Endodermal cell (in vitro differentiated cells): Measurements from ENCODE around the gene PRICKLE2. TPM values are rescaled to one million over a fixed set of nuclear protein-coding genes. Genes with fewer than 3 reads are reported as not detected.

ENCODE experiments used
- DNase-seq: peaks from one replicate; pipeline ENCODE4 v3.0.0-alpha.2; 2017
- H3K27ac ChIP-seq: 2 replicates; pipeline ENCODE4 v1.5.1; 2013; ENCODE audit warnings: mild to moderate bottlenecking, low read depth, low read length, moderate library complexity
- H3K27me3 ChIP-seq: 2 replicates; pipeline ENCODE4 v1.6.1; 2013; ENCODE audit warnings: mild to moderate bottlenecking, low read length, moderate library complexity; ENCODE audit not compliant: insufficient read depth, control insufficient read depth, poor library complexity, severe bottlenecking
- H3K36me3 ChIP-seq: 2 replicates; pipeline ENCODE4 v1.7.0; 2013; ENCODE audit warnings: mild to moderate bottlenecking, low read length, moderate library complexity; ENCODE audit not compliant: control insufficient read depth, insufficient read depth
- H3K4me1 ChIP-seq: one replicate; pipeline ENCODE4 v1.7.0; 2013; ENCODE audit warnings: low read length; ENCODE audit not compliant: control insufficient read depth, insufficient read depth
- H3K4me3 ChIP-seq: 2 replicates; pipeline ENCODE4 v1.5.1; 2013; ENCODE audit warnings: mild to moderate bottlenecking, low read length, moderate library complexity
- H3K9ac ChIP-seq: 2 replicates; pipeline ENCODE4 v1.6.1; 2013; ENCODE audit warnings: mild to moderate bottlenecking, low read length, moderate library complexity; ENCODE audit not compliant: poor library complexity, severe bottlenecking; ENCODE audit errors: extremely low read depth
- H3K9me3 ChIP-seq: 2 replicates; pipeline ENCODE4 v1.6.1; 2013; ENCODE audit warnings: mild to moderate bottlenecking, low read length, moderate library complexity; ENCODE audit not compliant: control insufficient read depth
- H3K27ac Mint-ChIP-seq: 2 replicates; pipeline ENCODE4 v1.8.0; 2020; ENCODE audit warnings: mixed read lengths
- H3K27me3 Mint-ChIP-seq: 2 replicates; pipeline ENCODE4 v1.8.0; 2021; ENCODE audit warnings: mild to moderate bottlenecking, mixed read lengths; ENCODE audit not compliant: insufficient read depth
- H3K36me3 Mint-ChIP-seq: 2 replicates; pipeline ENCODE4 v1.8.0; 2020; ENCODE audit warnings: low read depth, mixed read lengths
- H3K4me1 Mint-ChIP-seq: 2 replicates; pipeline ENCODE4 v1.8.0; 2020; ENCODE audit warnings: mixed read lengths
- H3K4me3 Mint-ChIP-seq: 2 replicates; pipeline ENCODE4 v1.8.0; 2020; ENCODE audit warnings: mild to moderate bottlenecking, moderate library complexity, mixed read lengths
- H3K9me3 Mint-ChIP-seq: 2 replicates; pipeline ENCODE4 v1.8.0; 2020; ENCODE audit warnings: mild to moderate bottlenecking, mixed read lengths
- WGBS, 2 experiments: methylation state at CpG; one replicate each; pipeline versions ENCODE4 v1.1.5 to v1.1.7; 2013; ENCODE audit warnings: missing lambda C conversion rate in 2 of 2, mixed read lengths in 1 of 2; ENCODE audit not compliant: insufficient coverage in 1 of 2, insufficient read length in 1 of 2; 5-methylcytosine and 5-hydroxymethylcytosine counted together
- total RNA-seq, 2 donors: library from RNA; stranded (reverse); fragmentation: NEBNext Ultra II Directional in 1 of 2; extraction: Animal tissue kit (Norgen Biotek cat#: 25700) in 1 of 2; gene quantifications; 2 replicates in 1 of 2; 3 replicates in 1 of 2; pipeline ENCODE4 v1.2.1, GENCODE V29; 2021
- TF ChIP-seq, protein P1 (sequence below): fragments of 200-600 bp; sonication (generic); conservative IDR thresholded peaks from 2 replicates; pipeline ENCODE4 v1.5.0; 2021; ENCODE audit warnings: antibody characterized with exemption, mild to moderate bottlenecking

PRICKLE2 gene
- total RNA-seq, 2 donors from 2014 or later: 8.5 to 10.4 TPM

DNA sequence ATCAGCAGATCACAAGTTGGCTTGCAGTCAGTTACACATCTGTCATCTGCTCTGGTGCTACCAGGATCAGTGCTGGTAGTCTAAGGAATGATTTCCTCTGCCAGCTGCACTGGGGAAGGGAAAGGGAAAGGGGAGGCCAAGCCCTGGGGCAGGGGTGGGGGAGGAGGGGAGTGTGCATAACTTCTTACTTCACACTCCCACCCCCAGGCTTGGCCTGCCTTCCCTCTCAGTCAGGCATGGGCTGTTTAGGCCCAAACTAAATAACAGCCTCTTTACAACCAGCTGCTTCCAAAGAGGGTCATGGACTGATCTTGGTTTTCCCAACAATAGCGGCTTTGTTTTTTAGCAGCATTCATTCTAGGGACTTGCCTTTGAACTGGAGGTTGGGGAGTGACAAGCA, 115.8 kb downstream of the PRICKLE2 start:
- H3K4me1 Mint-ChIP-seq: peaks cover 63% of the 10 kb centered on the region

DNA sequence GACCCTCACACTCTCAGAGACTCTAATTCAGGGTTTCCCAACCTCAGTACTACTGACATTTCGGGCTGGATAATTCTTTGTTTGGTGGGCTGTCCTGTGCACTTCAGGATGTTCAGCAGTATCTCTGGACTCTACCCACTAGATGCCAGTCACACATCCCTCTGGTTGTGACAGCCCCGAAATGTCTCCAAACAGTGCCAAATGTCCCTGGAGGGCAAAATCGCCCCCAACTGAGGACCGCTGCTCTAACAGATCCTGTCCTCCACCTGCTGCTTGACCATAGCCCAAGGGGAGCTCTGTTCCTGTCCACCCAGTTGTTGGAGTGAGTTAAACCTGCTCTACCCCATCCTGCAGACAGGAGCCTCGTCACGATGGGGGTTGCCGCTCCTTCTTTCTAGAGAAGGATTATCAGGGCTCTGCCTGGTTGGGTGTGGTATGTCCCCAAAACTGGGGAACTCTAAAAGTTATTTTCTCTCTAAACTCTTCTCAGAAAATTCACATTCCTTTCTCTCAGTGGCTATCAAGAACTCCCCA, 116.4 kb downstream of the PRICKLE2 start:
- H3K27ac ChIP-seq: peak overlapping the region; percentile 95
- H3K27me3 Mint-ChIP-seq: no peaks in the 10 kb centered on the region
- DNase-seq: no peak
- no peak overlapping the region for H3K9ac ChIP-seq
- peaks cover 34% of the 10 kb centered on the region for H3K4me1 ChIP-seq
- TF ChIP-seq, protein P1, sequence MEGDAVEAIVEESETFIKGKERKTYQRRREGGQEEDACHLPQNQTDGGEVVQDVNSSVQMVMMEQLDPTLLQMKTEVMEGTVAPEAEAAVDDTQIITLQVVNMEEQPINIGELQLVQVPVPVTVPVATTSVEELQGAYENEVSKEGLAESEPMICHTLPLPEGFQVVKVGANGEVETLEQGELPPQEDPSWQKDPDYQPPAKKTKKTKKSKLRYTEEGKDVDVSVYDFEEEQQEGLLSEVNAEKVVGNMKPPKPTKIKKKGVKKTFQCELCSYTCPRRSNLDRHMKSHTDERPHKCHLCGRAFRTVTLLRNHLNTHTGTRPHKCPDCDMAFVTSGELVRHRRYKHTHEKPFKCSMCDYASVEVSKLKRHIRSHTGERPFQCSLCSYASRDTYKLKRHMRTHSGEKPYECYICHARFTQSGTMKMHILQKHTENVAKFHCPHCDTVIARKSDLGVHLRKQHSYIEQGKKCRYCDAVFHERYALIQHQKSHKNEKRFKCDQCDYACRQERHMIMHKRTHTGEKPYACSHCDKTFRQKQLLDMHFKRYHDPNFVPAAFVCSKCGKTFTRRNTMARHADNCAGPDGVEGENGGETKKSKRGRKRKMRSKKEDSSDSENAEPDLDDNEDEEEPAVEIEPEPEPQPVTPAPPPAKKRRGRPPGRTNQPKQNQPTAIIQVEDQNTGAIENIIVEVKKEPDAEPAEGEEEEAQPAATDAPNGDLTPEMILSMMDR: no peak
- no peak overlapping the region for H3K4me3 ChIP-seq
- peaks cover 2% of the 10 kb centered on the region for H3K9me3 ChIP-seq
- 89 to 93% methylated on average over 5 to 7 of the region's 7 CpGs for WGBS, 2 experiments
- H3K9me3 Mint-ChIP-seq: peaks cover 4% of the 10 kb centered on the region
- no peaks in the 10 kb centered on the region for H3K27me3 ChIP-seq
- no peaks in the 10 kb centered on the region for H3K36me3 ChIP-seq
- peaks cover 69% of the 10 kb centered on the region for H3K4me1 Mint-ChIP-seq
- H3K27ac Mint-ChIP-seq: peak overlapping the region; percentile 84
- no peak overlapping the region for H3K4me3 Mint-ChIP-seq
- peaks cover 1% of the 10 kb centered on the region for H3K36me3 Mint-ChIP-seq

More for the DNA sequence above, 115.8 kb downstream of the PRICKLE2 start:
- peaks cover 30% of the 10 kb centered on the region for H3K4me1 ChIP-seq
- H3K9me3 ChIP-seq: peaks cover 7% of the 10 kb centered on the region
- peak overlapping the region; percentile 24 for H3K9ac ChIP-seq
- peaks cover 10% of the 10 kb centered on the region for H3K9me3 Mint-ChIP-seq
- peaks cover 7% of the 10 kb centered on the region for H3K36me3 Mint-ChIP-seq
- H3K27me3 ChIP-seq: no peaks in the 10 kb centered on the region
- H3K27me3 Mint-ChIP-seq: no peaks in the 10 kb centered on the region
- no peak overlapping the region for H3K4me3 ChIP-seq
- TF ChIP-seq, protein P1: no peak
- peak overlapping the region; percentile 95 for H3K27ac ChIP-seq
- no peak overlapping the region for H3K4me3 Mint-ChIP-seq
- no peaks in the 10 kb centered on the region for H3K36me3 ChIP-seq
- 14 to 29% methylated on average over 1 of the region's 1 CpG for WGBS, 2 experiments
- peak; percentile 83 for DNase-seq
- peak overlapping the region; percentile 84 for H3K27ac Mint-ChIP-seq

DNA sequence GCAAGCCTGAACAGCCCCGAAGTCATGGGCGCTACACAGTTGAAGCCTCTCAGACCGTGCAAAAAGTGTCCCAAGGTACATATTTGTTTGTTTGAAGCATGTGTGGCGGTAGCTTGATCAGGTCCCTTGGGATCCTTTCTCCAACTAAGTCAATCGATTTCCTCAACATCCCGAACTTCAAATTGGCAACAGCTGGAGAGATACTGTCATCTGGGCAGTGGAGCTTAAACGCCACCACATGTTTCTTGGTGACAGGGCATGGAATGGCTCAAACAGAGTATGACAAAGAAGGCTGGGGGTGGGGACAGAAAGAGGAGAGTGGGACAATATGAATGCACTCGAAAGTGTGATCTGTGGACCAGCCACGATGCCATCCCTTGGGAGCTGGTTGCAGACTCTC, 117.0 kb downstream of the PRICKLE2 start:
- H3K4me1 Mint-ChIP-seq: peaks cover 69% of the 10 kb centered on the region
- Histone ChIP-seq H3K27me3 (no peaks in the 10 kb centered on the region), H3K9ac (no peak overlapping the region), H3K27ac (no peak overlapping the region), H3K9me3 (no peaks in the 10 kb centered on the region), H3K4me1 (peaks cover 34% of the 10 kb centered on the region), H3K4me3 (no peak overlapping the region), H3K36me3 (peaks cover under 1% of the 10 kb centered on the region)
- TF ChIP-seq, protein P1: no peak
- H3K27me3 Mint-ChIP-seq: no peaks in the 10 kb centered on the region
- no peaks in the 10 kb centered on the region for H3K9me3 Mint-ChIP-seq
- H3K27ac Mint-ChIP-seq: no peak overlapping the region
- H3K4me3 Mint-ChIP-seq: no peak overlapping the region
- DNase-seq: no peak
- 93 to 95% methylated on average over 6 to 9 of the region's 9 CpGs for WGBS, 2 experiments
- H3K36me3 Mint-ChIP-seq: no peaks in the 10 kb centered on the region
